Activated CD8-positive, alpha-beta memory T cell treated with anti-CD3 and anti-CD28 coated beads for 24 hours (primary cell): ENCODE measurements around the gene CACNA1E.
"Not testable (repeated sequence)": the region's sequence is repeated elsewhere in the genome, so short reads cannot be mapped to it uniquely, and the experiment has no call there.

Experiments used
- DNase-seq: peaks from one replicate; pipeline ENCODE4 v3.0.0-alpha.2; 2020

CACNA1E gene

GRCh38 chr1:181518152-181518551, 34.8 kb downstream of the CACNA1E start:
- DNase-seq: no peak

- DNase-seq: no peak
Measured at GRCh38 chr1:181522864-181523263, 39.5 kb downstream of the CACNA1E start.

- DNase-seq: no peak
Measured at GRCh38 chr1:181525104-181525721, 41.9 kb downstream of the CACNA1E start.

GRCh38 chr1:181528241-181528640, 44.9 kb downstream of the CACNA1E start:
- not testable (repeated sequence) for DNase-seq

GRCh38 chr1:181531441-181531840, 48.1 kb downstream of the CACNA1E start:
- no peak for DNase-seq

GRCh38 chr1:181531951-181532600, 48.8 kb downstream of the CACNA1E start:
- DNase-seq: no peak

- DNase-seq: no peak
Measured at GRCh38 chr1:181538836-181539235, 55.5 kb downstream of the CACNA1E start.

- DNase-seq: no peak
Measured at GRCh38 chr1:181541458-181541857, 58.1 kb downstream of the CACNA1E start.

GRCh38 chr1:181541947-181542346, 58.6 kb downstream of the CACNA1E start:
- DNase-seq: no peak

GRCh38 chr1:181542406-181542805, 59.1 kb downstream of the CACNA1E start:
- not testable (repeated sequence) for DNase-seq

GRCh38 chr1:181545395-181545794, 62.1 kb downstream of the CACNA1E start:
- DNase-seq: no peak

GRCh38 chr1:181548497-181548896, 65.2 kb downstream of the CACNA1E start:
- no peak for DNase-seq

- no peak for DNase-seq
Measured at GRCh38 chr1:181551249-181551648, 67.9 kb downstream of the CACNA1E start.

GRCh38 chr1:181551754-181552153, 68.4 kb downstream of the CACNA1E start:
- no peak for DNase-seq

- no peak for DNase-seq
Measured at GRCh38 chr1:181554465-181554864, 71.1 kb downstream of the CACNA1E start.

- no peak for DNase-seq
Measured at GRCh38 chr1:181556631-181557030, 73.3 kb downstream of the CACNA1E start.

- no peak for DNase-seq
Measured at GRCh38 chr1:181557313-181557712, 74.0 kb downstream of the CACNA1E start.

GRCh38 chr1:181558416-181558815, 75.1 kb downstream of the CACNA1E start:
- DNase-seq: no peak

GRCh38 chr1:181559142-181559541, 75.8 kb downstream of the CACNA1E start:
- no peak for DNase-seq

- DNase-seq: no peak
Measured at GRCh38 chr1:181562395-181562794, 79.1 kb downstream of the CACNA1E start.

- DNase-seq: no peak
Measured at GRCh38 chr1:181568736-181569135, 85.4 kb downstream of the CACNA1E start.

GRCh38 chr1:181577475-181577874, 94.2 kb downstream of the CACNA1E start:
- no peak for DNase-seq

GRCh38 chr1:181583598-181583997, 100.3 kb downstream of the CACNA1E start:
- no peak for DNase-seq

- DNase-seq: no peak
Measured at GRCh38 chr1:181587870-181588438, 104.6 kb downstream of the CACNA1E start.

- no peak for DNase-seq
Measured at GRCh38 chr1:181588631-181589030, 105.3 kb downstream of the CACNA1E start.
